GM18870 (cell line): ENCODE measurements around the gene CKS1B.

Experiments
- ATAC-seq: cut with Tn5 transposase; IDR thresholded peaks from one replicate; pipeline ENCODE4 v1.9.1; 2021; ENCODE audit warnings: moderate library complexity; ENCODE audit not compliant: unreplicated experiment

Gene CKS1B

GRCh38 chr1:155012026-155012546 is 37.6 kb downstream of the CKS1B start:
- ATAC-seq: no peak

- no peak for ATAC-seq
Measured at GRCh38 chr1:155012776-155013602, 38.5 kb downstream of the CKS1B start.

GRCh38 chr1:155013632-155014031 is 39.2 kb downstream of the CKS1B start:
- no peak for ATAC-seq

GRCh38 chr1:155014709-155015508 is 40.4 kb downstream of the CKS1B start:
- ATAC-seq: no peak

GRCh38 chr1:155015527-155016230 is 41.2 kb downstream of the CKS1B start:
- no peak for ATAC-seq

GRCh38 chr1:155016231-155016831 is 41.9 kb downstream of the CKS1B start:
- ATAC-seq: no peak

- peak; percentile 59 for ATAC-seq
Measured at GRCh38 chr1:155017041-155017945, 42.8 kb downstream of the CKS1B start.

GRCh38 chr1:155017946-155018316 is 43.5 kb downstream of the CKS1B start:
- ATAC-seq: peak; percentile 4

GRCh38 chr1:155018617-155019348 is 44.3 kb downstream of the CKS1B start:
- no peak for ATAC-seq

- ATAC-seq: no peak
Measured at GRCh38 chr1:155019377-155020245, 45.1 kb downstream of the CKS1B start.

GRCh38 chr1:155022136-155022926 is 47.9 kb downstream of the CKS1B start:
- no peak for ATAC-seq

- ATAC-seq: no peak
Measured at GRCh38 chr1:155022927-155023236, 48.4 kb downstream of the CKS1B start.

- no peak for ATAC-seq
Measured at GRCh38 chr1:155023627-155024026, 49.1 kb downstream of the CKS1B start.

- ATAC-seq: no peak
Measured at GRCh38 chr1:155024315-155024714, 49.8 kb downstream of the CKS1B start.

GRCh38 chr1:155026154-155026553 is 51.7 kb downstream of the CKS1B start:
- no peak for ATAC-seq

GRCh38 chr1:155026588-155026987 is 52.1 kb downstream of the CKS1B start:
- ATAC-seq: no peak
